Right atrium auricular region (tissue), 2 donors: ENCODE results near the gene UBAP2. TPM values are rescaled to one million over a fixed set of nuclear protein-coding genes. Genes with fewer than 3 reads are reported as not detected.
"Not testable (repeated sequence)": the region's sequence is repeated elsewhere in the genome, so short reads cannot be mapped to it uniquely, and the experiment has no call there.

Source experiments
- DNase-seq: peaks from one replicate; pipeline ENCODE4 v3.0.0-alpha.2; 2019; ENCODE audit warnings: low spot score
- H3K27ac ChIP-seq, 2 donors: fragments of 200-600 bp; sonication (generic); 1 replicate in 1 of 2; 2 replicates in 1 of 2; pipeline ENCODE4 v1.5.1; 2016 to 2019
- H3K27me3 ChIP-seq, 2 donors: fragments of 200-600 bp; sonication (generic); one replicate each; pipeline versions ENCODE4 v1.5.1 to v1.6.0; 2017 to 2019
- H3K36me3 ChIP-seq: fragments of 200-600 bp; sonication (generic); one replicate; pipeline ENCODE4 v1.5.1; 2016
- H3K4me1 ChIP-seq, 2 donors: fragments of 200-600 bp; sonication (generic); one replicate each; pipeline versions ENCODE4 v1.5.1 to v1.6.0; 2017 to 2019
- H3K4me3 ChIP-seq, 2 donors: fragments of 200-600 bp; sonication (generic); 1 replicate in 1 of 2; 2 replicates in 1 of 2; pipeline ENCODE4 v1.5.1; 2017 to 2019; ENCODE audit warnings: mild to moderate bottlenecking in 1 of 2, moderate library complexity in 1 of 2
- H3K9me3 ChIP-seq, 2 donors: fragments of 200-600 bp; sonication (generic); one replicate each; pipeline ENCODE4 v1.5.1; 2019
- CTCF ChIP-seq, 2 donors: fragments of 200-600 bp; sonication (generic); IDR thresholded peaks; one replicate each; pipeline ENCODE4 v1.5.1; 2019; ENCODE audit warnings: antibody characterized with exemption in 2 of 2
- total RNA-seq, 2 donors: library from RNA; depleted of rRNA; stranded (reverse); fragments of >200 nt; gene quantifications; one replicate each; pipeline ENCODE4 v1.1.0, GENCODE V29; 2016

The UBAP2 gene
- total RNA-seq, 2 donors from 2014 or later = 17.3 to 21.8 TPM

DNA sequence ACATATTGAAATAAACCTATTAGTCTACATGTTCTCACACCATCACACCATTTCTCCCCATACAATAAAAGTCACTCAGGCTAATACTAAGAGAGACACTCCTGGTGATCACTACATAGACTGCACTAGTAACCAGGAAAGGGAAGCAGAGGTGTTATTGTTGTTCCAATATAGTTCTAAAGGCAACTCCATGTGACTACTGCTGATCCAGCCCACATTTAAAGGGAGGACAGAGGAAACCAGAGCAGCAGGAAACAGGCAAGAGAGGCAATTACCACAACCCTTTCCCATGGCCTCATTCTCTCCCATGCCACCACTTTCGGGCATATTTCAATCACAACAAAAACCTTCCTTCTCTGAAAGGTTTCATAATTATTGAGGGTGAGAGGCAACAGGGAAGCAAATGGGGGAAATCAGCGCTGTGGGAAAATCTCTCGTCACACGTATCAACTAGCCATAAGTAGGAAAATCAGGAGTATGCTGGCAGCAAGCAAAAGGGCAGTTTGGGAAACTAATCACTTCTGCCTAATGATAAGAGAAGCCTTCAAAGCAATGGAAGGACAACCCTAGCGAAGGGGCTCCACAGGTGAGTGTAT is 1.8 kb downstream of the UBAP2 start:
- Histone ChIP-seq H3K27ac (no peak overlapping the region), H3K9me3 (no peaks in the 10 kb centered on the region), H3K27me3 (no peaks in the 10 kb centered on the region), H3K4me3 (no peak overlapping the region), H3K36me3 (no peaks in the 10 kb centered on the region), H3K4me1 (peaks cover 0 to 24% of the 10 kb centered on the region in 2 donors)
- no peak for DNase-seq
- TF ChIP-seq CTCF (IDR thresholded peaks at IDR 0.05) = no peak

GRCh38 chr9:34045903-34046302 is 2.8 kb downstream of the UBAP2 start:
- Histone ChIP-seq H3K9me3 (no peaks in the 10 kb centered on the region), H3K4me3 (no peak overlapping the region), H3K36me3 (no peaks in the 10 kb centered on the region), H3K4me1 (peaks cover 0 to 24% of the 10 kb centered on the region in 2 donors), H3K27me3 (no peaks in the 10 kb centered on the region), H3K27ac (no peak overlapping the region)
- no peak for TF ChIP-seq CTCF (IDR thresholded peaks at IDR 0.05)
- DNase-seq = no peak

- H3K36me3 ChIP-seq, H3K9me3 ChIP-seq, DNase-seq, H3K4me3 ChIP-seq, H3K4me1 ChIP-seq, H3K27me3 ChIP-seq, H3K27ac ChIP-seq: not testable (repeated sequence)
Observed at GRCh38 chr9:34042074-34042473, 6.6 kb downstream of the UBAP2 start.

DNA sequence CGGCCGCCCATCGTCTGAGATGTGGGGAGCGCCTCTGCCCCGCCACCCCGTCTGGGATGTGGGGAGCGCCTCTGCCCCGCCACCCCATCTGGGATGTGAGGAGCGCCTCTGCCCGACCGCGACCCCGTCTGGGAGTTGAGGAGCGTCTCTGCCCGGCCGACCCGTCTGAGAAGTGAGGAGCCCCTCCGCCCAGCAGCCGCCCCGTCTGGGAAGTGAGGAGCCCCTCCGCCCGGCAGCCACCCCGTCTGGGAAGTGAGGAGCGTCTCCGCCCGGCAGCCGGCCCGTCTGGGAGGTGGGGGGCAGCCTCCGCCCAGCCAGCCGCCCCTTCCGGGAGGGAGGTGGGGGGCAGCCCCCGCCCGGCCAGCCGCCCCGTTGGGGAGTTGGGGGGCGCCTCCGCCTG is 9.8 kb downstream of the UBAP2 start:
- not testable (repeated sequence) for H3K9me3 ChIP-seq, H3K4me1 ChIP-seq, H3K36me3 ChIP-seq, H3K27me3 ChIP-seq, H3K27ac ChIP-seq, DNase-seq, H3K4me3 ChIP-seq

DNA sequence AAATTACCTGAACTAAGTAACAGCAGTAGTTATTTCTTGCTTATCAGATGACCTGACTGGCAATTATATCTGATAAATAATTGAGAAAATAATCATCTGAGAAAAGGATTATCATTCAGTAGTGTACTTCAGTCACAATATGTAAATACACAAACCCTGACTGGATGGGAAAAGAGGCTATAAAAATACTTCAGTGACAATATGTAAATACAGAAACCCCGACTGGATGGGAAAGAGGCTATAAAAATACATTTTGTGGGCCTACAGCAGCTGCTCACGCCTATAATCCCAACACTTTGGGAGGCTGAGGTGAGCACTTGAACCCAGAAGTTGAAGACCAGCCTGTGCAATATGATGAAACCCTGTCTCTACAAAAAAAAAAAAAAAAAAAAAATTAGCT is 11.1 kb downstream of the UBAP2 start:
- no peak for DNase-seq
- H3K36me3 ChIP-seq = no peaks in the 10 kb centered on the region
- H3K9me3 ChIP-seq = no peaks in the 10 kb centered on the region
- no peak for TF ChIP-seq CTCF (IDR thresholded peaks at IDR 0.05)
- no peaks in the 10 kb centered on the region for H3K27me3 ChIP-seq
- H3K4me3 ChIP-seq = no peak overlapping the region
- H3K27ac ChIP-seq = no peak overlapping the region
- H3K4me1 ChIP-seq = no peaks in the 10 kb centered on the region

DNA sequence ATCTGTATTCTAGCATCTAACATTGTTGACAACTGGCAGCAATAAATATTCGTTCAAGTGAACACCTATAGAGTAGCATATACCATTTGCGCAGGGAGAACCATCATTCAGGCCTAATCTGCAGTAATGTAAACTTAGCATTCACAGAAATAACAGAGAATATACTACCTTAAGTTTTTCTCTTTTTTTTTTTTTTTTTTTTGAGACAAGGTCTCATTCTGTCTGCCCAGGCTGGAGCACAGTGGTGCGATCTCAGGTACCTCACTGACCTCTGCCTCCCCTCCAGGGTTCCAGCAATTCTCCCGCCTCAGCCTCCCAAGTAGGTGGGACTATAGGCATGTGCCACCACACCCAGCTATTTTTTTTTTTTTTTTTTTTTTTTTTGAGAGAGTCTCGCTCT is 12.1 kb downstream of the UBAP2 start:
- H3K9me3 ChIP-seq = no peaks in the 10 kb centered on the region
- no peak for DNase-seq
- H3K4me1 ChIP-seq = no peaks in the 10 kb centered on the region
- no peaks in the 10 kb centered on the region for H3K36me3 ChIP-seq
- TF ChIP-seq CTCF (IDR thresholded peaks at IDR 0.05) = no peak
- H3K4me3 ChIP-seq = no peak overlapping the region
- no peak overlapping the region for H3K27ac ChIP-seq
- H3K27me3 ChIP-seq = no peaks in the 10 kb centered on the region

- no peak for TF ChIP-seq CTCF (IDR thresholded peaks at IDR 0.05)
- Histone ChIP-seq H3K36me3 (no peaks in the 10 kb centered on the region), H3K27me3 (no peaks in the 10 kb centered on the region), H3K4me1 (no peaks in the 10 kb centered on the region), H3K27ac (no peak overlapping the region), H3K4me3 (no peak overlapping the region), H3K9me3 (no peaks in the 10 kb centered on the region)
- DNase-seq = no peak
Observed at GRCh38 chr9:34035656-34036055, 13.0 kb downstream of the UBAP2 start.
